Osteocyte (in vitro differentiated cells): ENCODE results near the gene PSD4. TPM values are rescaled to one million over a fixed set of nuclear protein-coding genes. Genes with fewer than 3 reads are reported as not detected.
A peak's percentile ranks its signal among the peaks of the same experiment; 100 is the strongest.

Experiments used
- DNase-seq: peaks from one replicate; pipeline ENCODE4 v3.0.0; 2021; ENCODE audit warnings: mixed read lengths; ENCODE audit not compliant: unreplicated experiment; ENCODE audit errors: extremely low spot score
- H3K27ac Mint-ChIP-seq: one replicate; pipeline ENCODE4 v1.8.0; 2021; ENCODE audit warnings: mild to moderate bottlenecking, mixed read lengths; ENCODE audit not compliant: unreplicated experiment
- H3K27me3 Mint-ChIP-seq: one replicate; pipeline ENCODE4 v1.8.0; 2021; ENCODE audit warnings: mixed read lengths; ENCODE audit not compliant: unreplicated experiment
- H3K36me3 Mint-ChIP-seq: one replicate; pipeline ENCODE4 v1.8.0; 2021; ENCODE audit warnings: mixed read lengths; ENCODE audit not compliant: unreplicated experiment
- H3K4me1 Mint-ChIP-seq: one replicate; pipeline ENCODE4 v1.8.0; 2021; ENCODE audit warnings: mixed read lengths; ENCODE audit not compliant: unreplicated experiment
- H3K4me3 Mint-ChIP-seq: one replicate; pipeline ENCODE4 v1.8.0; 2021; ENCODE audit warnings: mild to moderate bottlenecking, moderate library complexity, mixed read lengths; ENCODE audit not compliant: unreplicated experiment
- H3K9me3 Mint-ChIP-seq: one replicate; pipeline ENCODE4 v1.8.0; 2021; ENCODE audit warnings: mixed read lengths; ENCODE audit not compliant: unreplicated experiment
- CTCF ChIP-seq: fragments of 200-600 bp; sonication (generic); IDR thresholded peaks from 2 replicates; pipeline ENCODE4 v1.5.0; 2021; ENCODE audit warnings: antibody characterized with exemption, mild to moderate bottlenecking, moderate library complexity
- total RNA-seq: library from RNA; stranded (reverse); gene quantifications from 2 replicates; pipeline ENCODE4 v1.2.1, GENCODE V29; 2021

Gene PSD4
- total RNA-seq, 1 donor from 2014 or later, result 8.9 TPM

DNA sequence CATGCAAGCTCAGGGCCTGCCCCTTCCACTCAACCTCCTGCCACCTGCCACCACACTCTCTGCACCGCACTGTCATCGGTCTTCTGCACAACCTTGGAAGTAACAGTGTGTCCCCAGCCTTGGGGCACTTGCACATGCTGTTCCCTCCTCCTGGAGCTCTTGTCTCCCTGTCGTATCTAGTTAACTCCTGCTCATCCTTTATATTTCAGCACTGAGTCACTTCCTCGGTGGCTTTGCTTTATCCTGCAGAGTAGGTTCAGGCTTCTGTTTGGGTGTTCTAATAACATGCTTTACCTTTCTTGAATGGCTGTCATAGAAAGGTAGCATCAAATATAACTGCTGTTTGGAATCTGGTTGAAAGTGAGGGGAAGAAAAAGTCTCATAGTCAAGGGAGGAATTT, 79.7 kb downstream of the PSD4 start:
- DNase-seq, result no peak
- Mint-ChIP-seq H3K27me3 (no peaks in the 10 kb centered on the region), H3K27ac (no peak overlapping the region), H3K4me3 (no peak overlapping the region), H3K36me3 (no peaks in the 10 kb centered on the region), H3K4me1 (peaks cover 24% of the 10 kb centered on the region), H3K9me3 (no peaks in the 10 kb centered on the region)
- no peak for TF ChIP-seq CTCF

DNA sequence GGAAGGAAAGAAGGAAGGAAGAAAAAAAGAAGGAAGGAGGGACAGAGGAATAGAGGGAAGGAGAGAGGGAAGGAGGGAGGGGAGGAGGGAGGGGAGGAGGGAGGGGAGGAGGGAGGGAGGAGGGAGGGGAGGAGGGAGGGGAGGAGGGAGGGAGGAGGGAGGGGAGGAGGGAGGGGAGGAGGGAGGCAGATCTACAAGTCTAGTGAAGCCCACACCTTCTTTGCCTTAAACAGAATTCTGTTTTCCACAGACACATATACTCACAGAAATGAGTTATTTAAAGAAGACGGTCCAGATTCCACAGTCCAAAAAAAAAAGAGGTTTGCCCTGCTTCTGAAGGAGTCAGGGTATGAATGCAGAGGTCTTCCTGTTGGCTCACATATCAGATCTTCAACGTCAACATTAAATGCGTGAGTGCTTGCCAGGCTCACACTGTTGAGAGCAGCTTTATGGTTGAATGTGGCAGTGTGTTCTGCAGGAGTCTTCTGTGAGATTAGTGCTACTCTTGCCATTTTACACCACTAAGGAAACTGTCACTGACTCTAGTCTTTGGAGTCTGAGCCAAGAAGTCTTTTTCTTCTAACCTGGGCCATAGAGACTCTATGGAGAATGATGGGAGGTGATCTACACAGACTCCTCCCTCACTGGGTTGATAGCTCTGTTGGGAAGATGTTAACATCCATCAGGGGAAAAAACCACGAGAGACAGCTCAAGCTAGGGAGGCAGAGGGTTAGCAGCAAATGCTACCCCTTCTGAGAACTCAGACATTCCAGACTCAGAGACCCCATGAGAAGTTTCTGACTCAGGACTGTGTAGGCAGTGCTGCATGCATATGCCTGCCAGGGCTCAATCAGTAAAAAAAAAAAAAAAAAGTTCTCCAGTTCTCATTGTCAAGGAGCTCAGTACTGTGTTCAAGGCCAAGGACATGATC, 81.6 kb downstream of the PSD4 start:
- Mint-ChIP-seq H3K27ac (peak overlapping the region; percentile 27), H3K4me3 (no peak overlapping the region)

DNA sequence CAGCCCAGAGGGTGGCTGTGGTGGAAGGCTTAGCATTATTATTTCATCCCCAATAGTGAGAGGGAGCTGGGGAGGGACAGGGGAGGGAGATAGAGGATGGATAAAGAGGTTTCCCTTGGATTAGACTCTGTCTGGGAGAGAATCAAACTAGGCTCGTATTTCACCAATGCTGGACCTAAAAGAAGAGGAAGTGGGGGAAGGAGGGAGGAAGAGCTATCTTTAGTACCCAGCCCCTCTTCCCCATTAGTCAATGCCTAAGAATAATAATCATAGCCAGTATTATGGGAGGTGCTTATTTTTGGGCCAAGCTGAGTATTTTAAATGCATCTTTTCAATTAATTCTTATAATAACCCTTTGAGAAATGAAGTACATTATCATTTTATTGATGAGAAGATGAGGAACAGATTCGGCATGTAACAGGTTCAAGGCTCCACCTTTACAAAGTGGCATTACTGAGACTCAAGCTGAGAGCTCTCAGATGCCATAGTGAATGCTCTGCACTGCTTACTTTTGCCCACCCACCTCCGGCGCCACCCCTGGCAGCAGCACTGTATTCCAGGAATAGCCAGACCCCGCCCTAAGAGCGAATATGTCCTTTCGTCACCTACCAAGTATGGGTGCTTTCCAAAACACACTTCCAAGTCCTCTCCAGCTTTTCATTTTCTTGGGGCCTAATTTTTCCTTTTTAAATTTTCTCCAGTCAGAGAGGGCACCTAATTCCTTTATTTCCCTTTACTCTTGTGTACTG, 83.9 kb downstream of the PSD4 start:
- Mint-ChIP-seq H3K9me3 (no peaks in the 10 kb centered on the region), H3K4me1 (peaks cover 17% of the 10 kb centered on the region), H3K27ac (no peak overlapping the region), H3K27me3 (no peaks in the 10 kb centered on the region), H3K36me3 (no peaks in the 10 kb centered on the region), H3K4me3 (no peak overlapping the region)
- TF ChIP-seq CTCF, result no peak
- DNase-seq, result no peak

More for the DNA sequence above, 81.6 kb downstream of the PSD4 start:
- H3K27me3 Mint-ChIP-seq, result no peaks in the 10 kb centered on the region
- no peaks in the 10 kb centered on the region for H3K9me3 Mint-ChIP-seq
- no peak for DNase-seq
- H3K36me3 Mint-ChIP-seq, result no peaks in the 10 kb centered on the region
- no peak for TF ChIP-seq CTCF
- peaks cover 22% of the 10 kb centered on the region for H3K4me1 Mint-ChIP-seq

- H3K4me3 Mint-ChIP-seq, result no peak overlapping the region
- TF ChIP-seq CTCF, result no peak
- H3K27me3 Mint-ChIP-seq, result peaks cover 6% of the 10 kb centered on the region
- no peaks in the 10 kb centered on the region for H3K9me3 Mint-ChIP-seq
- no peak overlapping the region for H3K27ac Mint-ChIP-seq
- DNase-seq, result no peak
- H3K4me1 Mint-ChIP-seq, result peaks cover 17% of the 10 kb centered on the region
- H3K36me3 Mint-ChIP-seq, result no peaks in the 10 kb centered on the region
Measured at GRCh38 chr2:113258471-113259147, 84.8 kb downstream of the PSD4 start.

Other genes with a start within 250 kb of the PSD4 start
- not detected in 2 replicates for gene IL36G, start 196.0 kb upstream of the PSD4 start, total RNA-seq
- gene IL36A, start 168.5 kb upstream of the PSD4 start, total RNA-seq, result not detected in 2 replicates
- gene IL36B, start 121.1 kb upstream of the PSD4 start, total RNA-seq, result not detected in 2 replicates
- gene IL36RN, start 114.8 kb upstream of the PSD4 start, total RNA-seq, result not detected in 2 replicates
- not detected in 2 replicates for gene IL1F10, start 106.0 kb upstream of the PSD4 start, total RNA-seq
- gene IL1RN, start 46.4 kb upstream of the PSD4 start, total RNA-seq, result not detected in 2 replicates
- not detected in 2 replicates for gene PAX8, start 105.0 kb downstream of the PSD4 start, total RNA-seq